ENCODE results near the gene MS4A6A.

GRCh38 chr11:60214386-60214785, 31.5 kb upstream of the MS4A6A start:
- TF ChIP-seq, protein P1, sequence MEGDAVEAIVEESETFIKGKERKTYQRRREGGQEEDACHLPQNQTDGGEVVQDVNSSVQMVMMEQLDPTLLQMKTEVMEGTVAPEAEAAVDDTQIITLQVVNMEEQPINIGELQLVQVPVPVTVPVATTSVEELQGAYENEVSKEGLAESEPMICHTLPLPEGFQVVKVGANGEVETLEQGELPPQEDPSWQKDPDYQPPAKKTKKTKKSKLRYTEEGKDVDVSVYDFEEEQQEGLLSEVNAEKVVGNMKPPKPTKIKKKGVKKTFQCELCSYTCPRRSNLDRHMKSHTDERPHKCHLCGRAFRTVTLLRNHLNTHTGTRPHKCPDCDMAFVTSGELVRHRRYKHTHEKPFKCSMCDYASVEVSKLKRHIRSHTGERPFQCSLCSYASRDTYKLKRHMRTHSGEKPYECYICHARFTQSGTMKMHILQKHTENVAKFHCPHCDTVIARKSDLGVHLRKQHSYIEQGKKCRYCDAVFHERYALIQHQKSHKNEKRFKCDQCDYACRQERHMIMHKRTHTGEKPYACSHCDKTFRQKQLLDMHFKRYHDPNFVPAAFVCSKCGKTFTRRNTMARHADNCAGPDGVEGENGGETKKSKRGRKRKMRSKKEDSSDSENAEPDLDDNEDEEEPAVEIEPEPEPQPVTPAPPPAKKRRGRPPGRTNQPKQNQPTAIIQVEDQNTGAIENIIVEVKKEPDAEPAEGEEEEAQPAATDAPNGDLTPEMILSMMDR (IDR thresholded peaks at IDR 0.05 in 2 of 3, conservative IDR thresholded peaks at IDR 0.05 in 1 of 3; ENCODE audit: borderline replicate concordance in 1 of 3, insufficient read depth in 1 of 3, low read depth in 2 of 3, low read length in 2 of 3): no peak
- TF ChIP-seq SIN3A (IDR thresholded peaks at IDR 0.05; ENCODE audit: low read depth) (no peak), RAD21 (IDR thresholded peaks at IDR 0.05; ENCODE audit: low read depth) (no peak), MAX (IDR thresholded peaks at IDR 0.05) (no peak), SRF (IDR thresholded peaks at IDR 0.05; ENCODE audit: low read depth) (no peak), ATF3 (IDR thresholded peaks at IDR 0.05) (no peak), EZH2 (IDR thresholded peaks at IDR 0.05) (no peak), CEBPB (IDR thresholded peaks at IDR 0.05; ENCODE audit: low read depth) (no peak)
- TF ChIP-seq, protein P2, sequence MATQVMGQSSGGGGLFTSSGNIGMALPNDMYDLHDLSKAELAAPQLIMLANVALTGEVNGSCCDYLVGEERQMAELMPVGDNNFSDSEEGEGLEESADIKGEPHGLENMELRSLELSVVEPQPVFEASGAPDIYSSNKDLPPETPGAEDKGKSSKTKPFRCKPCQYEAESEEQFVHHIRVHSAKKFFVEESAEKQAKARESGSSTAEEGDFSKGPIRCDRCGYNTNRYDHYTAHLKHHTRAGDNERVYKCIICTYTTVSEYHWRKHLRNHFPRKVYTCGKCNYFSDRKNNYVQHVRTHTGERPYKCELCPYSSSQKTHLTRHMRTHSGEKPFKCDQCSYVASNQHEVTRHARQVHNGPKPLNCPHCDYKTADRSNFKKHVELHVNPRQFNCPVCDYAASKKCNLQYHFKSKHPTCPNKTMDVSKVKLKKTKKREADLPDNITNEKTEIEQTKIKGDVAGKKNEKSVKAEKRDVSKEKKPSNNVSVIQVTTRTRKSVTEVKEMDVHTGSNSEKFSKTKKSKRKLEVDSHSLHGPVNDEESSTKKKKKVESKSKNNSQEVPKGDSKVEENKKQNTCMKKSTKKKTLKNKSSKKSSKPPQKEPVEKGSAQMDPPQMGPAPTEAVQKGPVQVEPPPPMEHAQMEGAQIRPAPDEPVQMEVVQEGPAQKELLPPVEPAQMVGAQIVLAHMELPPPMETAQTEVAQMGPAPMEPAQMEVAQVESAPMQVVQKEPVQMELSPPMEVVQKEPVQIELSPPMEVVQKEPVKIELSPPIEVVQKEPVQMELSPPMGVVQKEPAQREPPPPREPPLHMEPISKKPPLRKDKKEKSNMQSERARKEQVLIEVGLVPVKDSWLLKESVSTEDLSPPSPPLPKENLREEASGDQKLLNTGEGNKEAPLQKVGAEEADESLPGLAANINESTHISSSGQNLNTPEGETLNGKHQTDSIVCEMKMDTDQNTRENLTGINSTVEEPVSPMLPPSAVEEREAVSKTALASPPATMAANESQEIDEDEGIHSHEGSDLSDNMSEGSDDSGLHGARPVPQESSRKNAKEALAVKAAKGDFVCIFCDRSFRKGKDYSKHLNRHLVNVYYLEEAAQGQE (IDR thresholded peaks at IDR 0.05; ENCODE audit: low read depth): no peak

All from HCT116 (cell line).